ENCODE data around the gene SLC37A1.

SLC37A1 gene

DNA sequence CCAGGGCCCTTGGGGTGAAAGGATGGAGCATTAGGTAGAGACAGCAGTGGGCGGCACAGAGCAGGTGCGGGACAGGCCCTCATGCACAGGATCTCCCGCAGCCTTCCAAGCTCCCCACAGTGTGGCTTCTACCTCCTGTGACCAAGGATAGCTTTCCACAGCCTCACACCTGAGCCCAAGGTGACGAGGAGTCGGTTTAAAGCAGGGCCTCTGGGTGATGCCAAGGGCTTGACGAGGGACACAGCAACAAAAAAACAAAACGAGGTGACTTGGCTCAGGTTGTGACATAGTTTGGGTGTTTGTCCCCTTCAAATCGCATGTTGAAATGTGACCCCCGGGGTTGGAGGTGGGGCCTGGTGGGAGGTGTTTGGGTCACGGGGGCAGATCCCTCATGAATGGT lies 32.9 kb upstream of the SLC37A1 start:
- TF ChIP-seq CTCF (IDR thresholded peaks at IDR 0.05; ENCODE audit: insufficient read depth, low read depth, low read length, missing control alignments), result no peak
- DNase-seq (ENCODE audit: low read depth), result no peak
- no peak overlapping the region for H3K4me3 ChIP-seq (ENCODE audit: low read depth, low read length)

- no peak for TF ChIP-seq CTCF (IDR thresholded peaks at IDR 0.05; ENCODE audit: insufficient read depth, low read depth, low read length, missing control alignments)
- no peak for DNase-seq (ENCODE audit: low read depth)
- H3K4me3 ChIP-seq (ENCODE audit: low read depth, low read length), result no peak overlapping the region
Observed at GRCh38 chr21:42481169-42481568, 32.5 kb upstream of the SLC37A1 start.

GRCh38 chr21:42484966-42485365 lies 28.7 kb upstream of the SLC37A1 start:
- no peak for TF ChIP-seq CTCF (IDR thresholded peaks at IDR 0.05; ENCODE audit: insufficient read depth, low read depth, low read length, missing control alignments)
- no peak for DNase-seq (ENCODE audit: low read depth)
- no peak overlapping the region for H3K4me3 ChIP-seq (ENCODE audit: low read depth, low read length)

DNA sequence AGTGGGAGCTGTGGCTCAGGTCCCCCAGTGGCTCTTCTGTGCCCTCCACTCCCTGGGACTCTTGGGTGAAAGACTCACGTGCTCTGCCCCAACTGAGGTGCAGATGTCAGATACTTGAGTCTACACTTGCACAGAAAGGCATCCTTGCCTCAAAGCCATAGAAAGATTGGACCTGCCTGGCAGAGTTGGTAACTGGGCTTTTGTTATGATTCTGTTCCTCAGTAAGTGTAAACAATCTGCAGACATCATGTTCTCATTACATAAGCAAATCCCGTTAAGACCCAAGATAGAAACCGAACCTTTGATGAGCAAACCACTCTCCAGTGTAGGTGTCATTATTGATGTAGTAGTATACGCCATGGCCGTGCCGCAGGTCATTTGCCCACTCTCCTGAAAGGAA lies 27.6 kb upstream of the SLC37A1 start:
- no peak overlapping the region for H3K4me3 ChIP-seq (ENCODE audit: low read depth, low read length)
- no peak for DNase-seq (ENCODE audit: low read depth)
- TF ChIP-seq CTCF (IDR thresholded peaks at IDR 0.05; ENCODE audit: insufficient read depth, low read depth, low read length, missing control alignments), result no peak

DNA sequence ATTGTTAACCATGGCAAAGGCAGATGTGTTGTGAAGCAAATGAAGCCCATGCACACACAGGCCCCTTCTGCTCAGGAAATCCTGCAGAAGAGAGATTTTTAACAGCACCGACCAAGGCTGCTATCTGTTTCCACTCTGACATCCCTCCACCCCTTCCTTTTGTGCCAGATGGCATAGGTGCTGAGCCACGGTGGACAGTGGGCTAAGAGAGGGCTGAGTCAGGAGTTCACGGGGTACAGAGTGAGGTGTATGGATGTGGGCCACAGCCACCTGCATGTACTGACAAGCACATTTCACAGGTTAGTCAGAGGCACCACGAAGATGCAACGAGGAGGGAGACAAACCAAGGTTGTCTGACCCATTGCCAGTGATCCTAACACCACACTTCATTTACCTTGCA lies 27.1 kb upstream of the SLC37A1 start:
- no peak for DNase-seq (ENCODE audit: low read depth)
- H3K4me3 ChIP-seq (ENCODE audit: low read depth, low read length), result no peak overlapping the region
- TF ChIP-seq CTCF (IDR thresholded peaks at IDR 0.05; ENCODE audit: insufficient read depth, low read depth, low read length, missing control alignments), result no peak

- no peak for TF ChIP-seq CTCF (IDR thresholded peaks at IDR 0.05; ENCODE audit: insufficient read depth, low read depth, low read length, missing control alignments)
- H3K4me3 ChIP-seq (ENCODE audit: low read depth, low read length), result no peak overlapping the region
- DNase-seq (ENCODE audit: low read depth), result no peak
Observed at GRCh38 chr21:42489006-42489563, 24.6 kb upstream of the SLC37A1 start.

- no peak overlapping the region for H3K4me3 ChIP-seq (ENCODE audit: low read depth, low read length)
- DNase-seq (ENCODE audit: low read depth), result no peak
- no peak for TF ChIP-seq CTCF (IDR thresholded peaks at IDR 0.05; ENCODE audit: insufficient read depth, low read depth, low read length, missing control alignments)
Observed at GRCh38 chr21:42489991-42490390, 23.7 kb upstream of the SLC37A1 start.

Data from GM12865 (cell line).